CD4-positive, alpha-beta T cell (primary cell): ENCODE measurements around the gene SH3TC2. TPM values are rescaled to one million over a fixed set of nuclear protein-coding genes. Genes with fewer than 3 reads are reported as not detected.

Experiments
- ATAC-seq: fragments of 200-7000 bp; cut with Tn5 transposase; one replicate; pipeline ENCODE4 v1.10.0; 2022; ENCODE audit warnings: mild to moderate bottlenecking; ENCODE audit not compliant: poor library complexity
- CTCF ChIA-PET: fragments of 350-600 bp; sonication (Branson Sonifier 250); formaldehyde crosslinking; loops from one replicate; lab custom pipeline; 2021; ENCODE audit warnings: antibody characterized with exemption, inconsistent platforms; lab: Charles Lee
- POLR2A ChIA-PET: fragments of 350-600 bp; sonication (Branson Sonifier 250); formaldehyde crosslinking; loops from one replicate; lab custom pipeline; 2021; ENCODE audit warnings: antibody characterized with exemption, inconsistent platforms; lab: Charles Lee
- DNase-seq, 14 experiments: peaks; one replicate each; pipeline ENCODE4 v3.0.0-alpha.2; 2013 to 2020; ENCODE audit warnings: mixed read lengths in 2 of 14
- H3K27ac ChIP-seq, 2 donors: one replicate each; pipeline versions ENCODE4 v1.5.1 to v1.7.0; 2013; ENCODE audit warnings: low read length in 2 of 2, low read depth in 1 of 2, mild to moderate bottlenecking in 1 of 2
- H3K27me3 ChIP-seq, 2 experiments: 1 replicate in 1 of 2; 2 replicates in 1 of 2; pipeline versions ENCODE4 v1.6.1 to v1.7.0; 2013; ENCODE audit warnings: low read length in 2 of 2, control low read depth in 1 of 2, mild to moderate bottlenecking in 1 of 2, moderate library complexity in 1 of 2; ENCODE audit not compliant: insufficient read depth in 2 of 2, control insufficient read depth in 1 of 2
- H3K36me3 ChIP-seq: one replicate; pipeline ENCODE4 v1.6.1; 2013; ENCODE audit warnings: low read length, control low read depth; ENCODE audit not compliant: insufficient read depth
- H3K4me1 ChIP-seq: one replicate; pipeline ENCODE4 v1.6.1; 2013; ENCODE audit warnings: low read length, control low read depth; ENCODE audit not compliant: insufficient read depth
- H3K4me3 ChIP-seq: one replicate; pipeline ENCODE4 v1.5.1; 2013; ENCODE audit warnings: mild to moderate bottlenecking, low read length, moderate library complexity
- H3K9me3 ChIP-seq, 2 experiments: 1 replicate in 1 of 2; 2 replicates in 1 of 2; pipeline versions ENCODE4 v1.6.1 to v1.7.0; 2013; ENCODE audit warnings: low read length in 2 of 2, mild to moderate bottlenecking in 2 of 2, control low read depth in 1 of 2, moderate library complexity in 1 of 2; ENCODE audit not compliant: control insufficient read depth in 1 of 2, insufficient read depth in 1 of 2
- H3K27ac Mint-ChIP-seq: one replicate; pipeline ENCODE4 v1.8.0; 2020; ENCODE audit warnings: mixed read lengths
- H3K27me3 Mint-ChIP-seq: one replicate; pipeline ENCODE4 v1.8.0; 2021; ENCODE audit warnings: mixed read lengths
- H3K36me3 Mint-ChIP-seq: one replicate; pipeline ENCODE4 v1.8.0; 2021; ENCODE audit warnings: low read depth, mixed read lengths
- H3K4me1 Mint-ChIP-seq: one replicate; pipeline ENCODE4 v1.8.0; 2021; ENCODE audit warnings: low read depth, mixed read lengths
- H3K4me3 Mint-ChIP-seq: one replicate; pipeline ENCODE4 v1.8.0; 2020; ENCODE audit warnings: mild to moderate bottlenecking, mixed read lengths
- H3K9me3 Mint-ChIP-seq: one replicate; pipeline ENCODE4 v1.8.0; 2020; ENCODE audit warnings: mixed read lengths
- CTCF ChIP-seq: fragments of 200-600 bp; IDR thresholded peaks from one replicate; pipeline ENCODE4 v1.8.0; 2022; ENCODE audit warnings: antibody characterized with exemption, mild to moderate bottlenecking
- intact Hi-C, 2 experiments: fragments of 100-400 bp; cut with DNase I in 1 of 2; cut with micrococcal nuclease in 1 of 2; formaldehyde crosslinking; loops; one replicate each; pipeline versions ENCODE4 v1.15.1 to v1.9.0; 2023 to 2025; cut with DNase I, micrococcal nuclease
- total RNA-seq, 174 experiments: library from RNA in 2 of 174; stranded (reverse) in 2 of 174; gene quantifications; one replicate each; pipeline ENCODE4 v1.2.3 and lab custom pipeline; 2021 to 2026

Gene SH3TC2
- total RNA-seq, 2 experiments from 2014 or later, result not detected

- peaks cover 10% of the 10 kb centered on the region for H3K4me1 Mint-ChIP-seq
- POLR2A ChIA-PET, result no interaction called here
Observed at GRCh38 chr5:149030838-149031397, 31.9 kb downstream of the SH3TC2 start.

GRCh38 chr5:149030392-149030791, 32.5 kb downstream of the SH3TC2 start:
- Mint-ChIP-seq H3K27ac (no peak overlapping the region), H3K4me3 (no peak overlapping the region), H3K4me1 (peaks cover 4% of the 10 kb centered on the region), H3K27me3 (peaks cover 3% of the 10 kb centered on the region), H3K9me3 (no peaks in the 10 kb centered on the region), H3K36me3 (no peaks in the 10 kb centered on the region)
- no peaks in the 10 kb centered on the region for H3K27me3 ChIP-seq
- DNase-seq (no peak), ATAC-seq (no peak)
- no peaks in the 10 kb centered on the region for H3K9me3 ChIP-seq
- H3K4me3 ChIP-seq, result no peak overlapping the region
- no peaks in the 10 kb centered on the region for H3K4me1 ChIP-seq
- ChIA-PET CTCF (no interaction called here), POLR2A (no interaction called here)
- no peaks in the 10 kb centered on the region for H3K36me3 ChIP-seq
- H3K27ac ChIP-seq, result no peak overlapping the region
- intact Hi-C loops, result loop anchor here (5.0 to 10.0 kb wide), 4 partner anchors 237 to 856 kb away; no protein-coding TSS in a partner anchor
- TF ChIP-seq CTCF, result no peak

More at GRCh38 chr5:149030838-149031397, 31.9 kb downstream of the SH3TC2 start:
- no peak overlapping the region for H3K27ac ChIP-seq
- DNase-seq, result no peak
- intact Hi-C loops, result loop anchor here (5.0 to 10.0 kb wide), 4 partner anchors 236 to 856 kb away; no protein-coding TSS in a partner anchor
- Mint-ChIP-seq H3K27me3 (peaks cover 5% of the 10 kb centered on the region), H3K9me3 (no peaks in the 10 kb centered on the region), H3K36me3 (no peaks in the 10 kb centered on the region), H3K4me3 (no peak overlapping the region), H3K27ac (no peak overlapping the region)
- H3K4me1 ChIP-seq, result no peaks in the 10 kb centered on the region
- no peak for ATAC-seq
- no peaks in the 10 kb centered on the region for H3K9me3 ChIP-seq
- H3K36me3 ChIP-seq, result no peaks in the 10 kb centered on the region
- H3K4me3 ChIP-seq, result no peak overlapping the region
- no peak for TF ChIP-seq CTCF
- CTCF ChIA-PET, result no interaction called here
- no peaks in the 10 kb centered on the region for H3K27me3 ChIP-seq

GRCh38 chr5:149028984-149029383, 33.9 kb downstream of the SH3TC2 start:
- H3K4me1 ChIP-seq, result no peaks in the 10 kb centered on the region
- no peaks in the 10 kb centered on the region for H3K36me3 ChIP-seq
- H3K36me3 Mint-ChIP-seq, result no peaks in the 10 kb centered on the region
- H3K9me3 ChIP-seq, result no peaks in the 10 kb centered on the region
- POLR2A ChIA-PET, result no interaction called here
- H3K4me3 ChIP-seq, result no peak overlapping the region
- intact Hi-C loops, result no loop called here
- H3K27ac ChIP-seq, result no peak overlapping the region
- H3K27ac Mint-ChIP-seq, result no peak overlapping the region
- no peaks in the 10 kb centered on the region for H3K27me3 Mint-ChIP-seq
- no peak for TF ChIP-seq CTCF
- ATAC-seq (no peak), DNase-seq (no peak)
- no peaks in the 10 kb centered on the region for H3K4me1 Mint-ChIP-seq
- CTCF ChIA-PET, result no interaction called here
- H3K4me3 Mint-ChIP-seq, result no peak overlapping the region
- H3K9me3 Mint-ChIP-seq, result no peaks in the 10 kb centered on the region
- no peaks in the 10 kb centered on the region for H3K27me3 ChIP-seq
